SK-N-SH treated with all-trans-retinoic acid at 6 μM for 48 hours (cell line): ENCODE data around the gene UVSSA.
"Not testable (repeated sequence)": the region's sequence is repeated elsewhere in the genome, so short reads cannot be mapped to it uniquely, and the experiment has no call there.

ENCODE experiments used
- ESRRG ChIP-seq: fragments of 250-450 bp; sonication (Bioruptor Pico); IDR thresholded peaks from 2 replicates; pipeline ENCODE4 v1.6.1; 2021; ENCODE audit warnings: mild to moderate bottlenecking
- RARB ChIP-seq: fragments of 250-450 bp; sonication (Bioruptor Pico); IDR thresholded peaks from 2 replicates; pipeline ENCODE4 v1.8.0; 2021; ENCODE audit warnings: mild to moderate bottlenecking, moderate library complexity
- SNAI2 ChIP-seq: fragments of 250-450 bp; sonication (Bioruptor Pico); IDR thresholded peaks from 2 replicates; pipeline ENCODE4 v1.5.0; 2020; ENCODE audit warnings: mild to moderate bottlenecking, moderate library complexity
- ZNF70 ChIP-seq: fragments of 450-650 bp; formaldehyde crosslinking; IDR thresholded peaks from 2 replicates; pipeline ENCODE4 v1.5.0; 2020; ENCODE audit warnings: mild to moderate bottlenecking, moderate library complexity
- TF ChIP-seq, protein P1 (sequence below): fragments of 250-450 bp; sonication (Bioruptor Pico); IDR thresholded peaks from 2 replicates; pipeline ENCODE4 v1.8.0; 2020; ENCODE audit warnings: mild to moderate bottlenecking, moderate library complexity, borderline replicate concordance
- TF ChIP-seq, protein P2 (sequence below): fragments of 250-450 bp; sonication (Bioruptor Pico); IDR thresholded peaks from 2 replicates; pipeline ENCODE4 v1.5.0; 2020; ENCODE audit warnings: mild to moderate bottlenecking, moderate library complexity

DNA sequence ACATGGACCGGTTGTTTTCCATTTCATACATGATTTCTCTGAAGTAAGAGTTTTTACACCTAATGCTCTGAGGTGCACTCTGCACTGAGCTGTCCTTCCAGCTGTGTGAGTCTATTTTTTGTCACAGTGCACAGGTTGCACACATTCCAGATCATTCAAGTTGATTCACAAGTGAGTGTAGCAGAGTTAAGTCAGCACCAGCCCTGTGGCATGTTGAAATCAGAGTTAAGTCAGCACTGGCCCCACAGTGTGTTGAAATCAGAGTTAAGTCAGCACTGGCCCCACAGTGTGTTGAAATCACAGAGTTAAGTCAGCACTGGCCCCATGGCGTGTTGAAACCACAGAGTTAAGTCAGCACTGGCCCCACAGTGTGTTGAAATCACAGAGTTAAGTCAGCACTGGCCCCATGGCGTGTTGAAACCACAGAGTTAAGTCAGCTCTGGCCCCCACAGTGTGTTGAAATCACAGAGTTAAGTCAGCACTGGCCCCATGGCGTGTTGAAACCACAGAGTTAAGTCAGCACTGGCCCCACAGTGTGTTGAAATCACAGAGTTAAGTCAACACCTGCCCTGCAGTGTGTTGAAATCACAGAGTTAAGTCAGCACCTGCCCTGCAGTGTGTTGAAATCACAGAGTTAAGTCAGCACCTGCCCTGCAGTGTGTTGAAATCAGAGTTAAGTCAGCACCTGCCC, 11.7 kb upstream of the UVSSA start:
- TF ChIP-seq ESRRG (CRISPR knock-in tag); SNAI2 (CRISPR knock-in tag); ZNF70 (CRISPR knock-in tag); RARB: not testable (repeated sequence)
- TF ChIP-seq, protein P1, sequence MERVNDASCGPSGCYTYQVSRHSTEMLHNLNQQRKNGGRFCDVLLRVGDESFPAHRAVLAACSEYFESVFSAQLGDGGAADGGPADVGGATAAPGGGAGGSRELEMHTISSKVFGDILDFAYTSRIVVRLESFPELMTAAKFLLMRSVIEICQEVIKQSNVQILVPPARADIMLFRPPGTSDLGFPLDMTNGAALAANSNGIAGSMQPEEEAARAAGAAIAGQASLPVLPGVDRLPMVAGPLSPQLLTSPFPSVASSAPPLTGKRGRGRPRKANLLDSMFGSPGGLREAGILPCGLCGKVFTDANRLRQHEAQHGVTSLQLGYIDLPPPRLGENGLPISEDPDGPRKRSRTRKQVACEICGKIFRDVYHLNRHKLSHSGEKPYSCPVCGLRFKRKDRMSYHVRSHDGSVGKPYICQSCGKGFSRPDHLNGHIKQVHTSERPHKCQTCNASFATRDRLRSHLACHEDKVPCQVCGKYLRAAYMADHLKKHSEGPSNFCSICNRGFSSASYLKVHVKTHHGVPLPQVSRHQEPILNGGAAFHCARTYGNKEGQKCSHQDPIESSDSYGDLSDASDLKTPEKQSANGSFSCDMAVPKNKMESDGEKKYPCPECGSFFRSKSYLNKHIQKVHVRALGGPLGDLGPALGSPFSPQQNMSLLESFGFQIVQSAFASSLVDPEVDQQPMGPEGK (CRISPR knock-in tag), result not testable (repeated sequence)
- TF ChIP-seq, protein P2, sequence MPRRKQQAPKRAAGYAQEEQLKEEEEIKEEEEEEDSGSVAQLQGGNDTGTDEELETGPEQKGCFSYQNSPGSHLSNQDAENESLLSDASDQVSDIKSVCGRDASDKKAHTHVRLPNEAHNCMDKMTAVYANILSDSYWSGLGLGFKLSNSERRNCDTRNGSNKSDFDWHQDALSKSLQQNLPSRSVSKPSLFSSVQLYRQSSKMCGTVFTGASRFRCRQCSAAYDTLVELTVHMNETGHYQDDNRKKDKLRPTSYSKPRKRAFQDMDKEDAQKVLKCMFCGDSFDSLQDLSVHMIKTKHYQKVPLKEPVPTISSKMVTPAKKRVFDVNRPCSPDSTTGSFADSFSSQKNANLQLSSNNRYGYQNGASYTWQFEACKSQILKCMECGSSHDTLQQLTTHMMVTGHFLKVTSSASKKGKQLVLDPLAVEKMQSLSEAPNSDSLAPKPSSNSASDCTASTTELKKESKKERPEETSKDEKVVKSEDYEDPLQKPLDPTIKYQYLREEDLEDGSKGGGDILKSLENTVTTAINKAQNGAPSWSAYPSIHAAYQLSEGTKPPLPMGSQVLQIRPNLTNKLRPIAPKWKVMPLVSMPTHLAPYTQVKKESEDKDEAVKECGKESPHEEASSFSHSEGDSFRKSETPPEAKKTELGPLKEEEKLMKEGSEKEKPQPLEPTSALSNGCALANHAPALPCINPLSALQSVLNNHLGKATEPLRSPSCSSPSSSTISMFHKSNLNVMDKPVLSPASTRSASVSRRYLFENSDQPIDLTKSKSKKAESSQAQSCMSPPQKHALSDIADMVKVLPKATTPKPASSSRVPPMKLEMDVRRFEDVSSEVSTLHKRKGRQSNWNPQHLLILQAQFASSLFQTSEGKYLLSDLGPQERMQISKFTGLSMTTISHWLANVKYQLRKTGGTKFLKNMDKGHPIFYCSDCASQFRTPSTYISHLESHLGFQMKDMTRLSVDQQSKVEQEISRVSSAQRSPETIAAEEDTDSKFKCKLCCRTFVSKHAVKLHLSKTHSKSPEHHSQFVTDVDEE, result not testable (repeated sequence)
